HG03575 (cell line): ENCODE results near the gene METTL21C.

Experiments
- ATAC-seq: cut with Tn5 transposase; IDR thresholded peaks from one replicate; pipeline ENCODE4 v1.9.1; 2021; ENCODE audit not compliant: unreplicated experiment, insufficient number of reproducible peaks, low FRiP score; ENCODE audit errors: extremely low read depth

METTL21C gene

DNA sequence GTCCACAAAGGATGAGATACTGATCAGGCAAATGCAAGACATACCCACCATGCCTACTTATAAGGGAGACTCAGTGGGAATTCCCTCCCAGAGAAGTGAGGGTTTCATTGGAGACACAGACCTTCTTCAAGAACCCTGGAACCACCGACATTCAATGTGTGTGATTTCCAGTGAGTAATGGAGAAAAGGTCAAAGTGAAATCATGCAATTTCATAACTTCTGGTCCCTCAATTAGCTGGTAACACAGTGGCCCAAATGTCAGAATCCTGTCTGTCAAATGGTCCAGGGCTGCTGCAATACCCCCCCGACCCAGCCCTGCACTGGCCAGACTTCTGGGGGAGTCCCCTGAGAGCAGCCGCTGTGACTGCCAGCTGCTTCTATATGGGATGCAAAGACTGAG, 4.7 kb upstream of the METTL21C start:
- no peak for ATAC-seq

GRCh38 chr13:102698649-102698980, 3.8 kb upstream of the METTL21C start:
- no peak for ATAC-seq

- ATAC-seq = no peak
Observed at GRCh38 chr13:102697929-102698648, 3.2 kb upstream of the METTL21C start.

DNA sequence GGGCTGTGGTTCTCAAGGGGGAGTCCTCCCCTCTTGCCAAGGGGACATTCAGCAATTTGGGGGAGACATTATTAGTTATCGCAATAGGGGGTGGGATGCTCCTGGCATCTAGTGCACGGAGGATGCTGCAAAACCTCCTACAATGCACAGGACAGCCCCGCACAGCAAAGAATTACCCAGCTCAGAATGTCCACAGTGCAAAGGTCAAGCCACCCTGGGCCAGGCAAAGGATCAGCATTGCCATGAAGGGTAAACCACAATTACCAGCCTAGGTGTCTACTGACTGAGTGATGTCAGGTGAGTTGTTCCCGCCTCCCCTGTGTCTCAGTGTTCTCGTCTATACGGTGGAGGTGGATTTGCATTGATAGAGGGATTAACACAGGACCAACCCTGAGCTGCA, 2.4 kb upstream of the METTL21C start:
- no peak for ATAC-seq

DNA sequence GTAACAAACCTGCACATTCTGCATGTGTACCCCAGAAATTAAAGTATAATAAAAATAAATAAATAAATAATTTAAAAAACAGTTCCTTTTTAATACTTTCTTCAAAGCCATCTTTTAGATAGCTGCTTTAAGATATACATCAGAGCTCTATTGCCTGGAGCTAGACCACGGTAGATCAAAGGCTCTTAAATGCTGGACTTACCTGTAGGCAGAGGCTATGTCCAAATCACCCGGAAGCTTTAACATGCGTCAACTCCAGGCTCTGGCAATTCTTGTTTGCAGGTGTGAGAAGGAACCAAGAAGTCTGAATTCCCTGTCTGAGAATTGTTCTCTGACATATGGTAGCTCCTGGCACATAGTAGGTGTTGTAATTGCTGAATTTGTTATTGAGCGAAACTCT, 1.6 kb upstream of the METTL21C start:
- ATAC-seq = no peak

- no peak for ATAC-seq
Observed at GRCh38 chr13:102693776-102694175, 1.1 kb downstream of the METTL21C start.

DNA sequence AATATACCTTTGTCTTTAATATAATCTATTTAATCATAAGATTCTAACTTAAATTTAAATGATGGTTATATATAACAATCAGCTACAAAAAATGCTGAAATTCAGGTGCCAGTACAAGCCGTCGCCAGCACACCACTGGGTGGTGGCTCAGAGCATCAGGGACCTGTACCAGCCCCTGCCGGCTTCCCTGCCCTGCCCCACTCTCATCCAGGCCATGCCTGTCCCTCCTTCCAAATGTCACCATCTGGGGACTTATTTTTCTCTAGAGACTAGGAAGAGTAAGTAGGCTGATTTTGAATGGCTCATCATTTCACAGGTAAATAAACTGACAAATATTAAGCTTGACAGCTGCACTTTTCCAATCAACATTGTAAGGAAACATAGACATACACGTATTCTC, 1.6 kb downstream of the METTL21C start:
- ATAC-seq = no peak

DNA sequence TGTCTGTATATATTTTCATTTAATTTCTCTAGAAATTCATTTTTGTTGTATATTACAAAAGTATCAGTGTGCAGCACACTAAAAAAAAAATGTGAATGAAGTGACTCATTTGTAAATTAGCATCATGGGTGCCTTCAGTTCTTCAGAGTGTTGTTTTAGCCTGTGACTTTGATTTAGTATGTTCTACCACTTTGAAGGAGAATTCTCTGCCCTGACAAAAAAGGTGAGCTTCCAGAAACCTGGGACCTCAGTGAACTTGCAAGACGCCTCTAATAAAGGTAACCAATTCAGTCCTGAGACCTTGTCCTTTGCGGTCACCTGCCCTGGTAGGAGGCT, 2.4 kb downstream of the METTL21C start:
- ATAC-seq = no peak

DNA sequence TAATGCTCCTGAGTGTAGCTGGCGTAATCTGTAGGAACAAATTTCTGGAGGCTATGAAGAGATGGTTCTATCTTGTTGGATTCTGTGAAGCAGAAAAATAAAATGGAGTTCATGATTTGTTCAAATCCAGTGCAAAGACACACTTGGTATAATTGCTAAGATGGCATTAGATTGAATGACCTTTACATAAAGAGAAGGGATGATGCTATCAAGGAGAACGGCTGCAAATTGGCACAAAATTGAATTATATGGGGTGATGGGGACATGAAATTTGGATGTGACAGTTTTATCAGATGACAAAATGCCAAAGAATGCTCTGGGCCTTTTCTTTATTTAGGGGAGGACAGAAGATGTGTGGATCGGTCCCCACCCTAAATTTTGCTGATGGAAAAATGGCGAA, 4.0 kb downstream of the METTL21C start:
- ATAC-seq = no peak

DNA sequence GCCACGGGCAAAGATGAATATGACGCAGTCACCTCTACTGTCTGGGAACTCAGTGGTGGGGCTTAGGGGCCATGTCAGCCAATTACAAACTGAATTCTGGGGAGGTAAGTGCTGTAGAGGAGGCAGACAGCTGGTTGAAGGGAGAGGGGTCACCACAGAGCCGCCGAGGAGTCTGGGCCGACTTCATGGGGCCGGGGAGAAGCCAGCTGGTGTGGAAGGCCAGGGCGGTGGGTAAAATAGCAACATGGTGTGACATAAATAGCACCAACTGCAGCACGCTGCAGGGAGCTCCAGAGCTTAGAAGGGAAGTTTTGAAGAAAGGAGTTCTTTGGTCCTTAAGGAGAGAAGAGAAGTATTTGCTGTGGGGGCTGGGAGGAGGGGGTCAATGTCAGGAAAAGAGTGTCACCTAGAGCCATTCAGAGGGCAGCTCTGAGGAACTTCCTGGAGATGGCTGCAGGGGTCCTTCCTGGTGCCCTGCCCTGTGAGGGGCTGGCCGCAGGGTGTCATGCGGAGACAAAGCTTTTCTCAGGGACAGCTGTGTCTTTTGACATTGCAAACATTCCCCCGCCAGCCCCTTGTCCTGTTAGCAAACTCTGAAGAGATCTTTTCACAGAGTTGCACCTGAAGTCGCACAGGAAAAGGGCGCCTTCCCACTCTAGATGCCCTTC, 6.4 kb downstream of the METTL21C start:
- ATAC-seq = no peak

DNA sequence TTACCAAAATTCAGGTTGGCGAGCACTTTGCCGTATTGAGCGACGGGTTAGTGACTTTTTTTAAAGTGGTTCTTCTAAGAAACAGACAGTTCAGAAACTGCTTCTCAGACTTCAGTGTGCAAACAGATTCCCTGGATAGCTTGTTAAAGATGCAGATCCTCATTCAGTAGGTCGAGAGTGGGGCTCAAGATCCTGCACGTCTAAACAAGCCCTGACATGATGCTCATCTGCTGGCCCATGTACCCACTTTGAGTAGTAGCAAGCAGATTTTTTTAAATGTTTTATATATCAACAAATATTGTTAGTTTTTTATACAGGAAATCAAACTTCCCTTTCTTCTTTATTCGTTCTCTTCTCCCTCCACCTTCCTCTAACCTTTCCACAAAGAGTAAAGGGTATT, 7.3 kb downstream of the METTL21C start:
- no peak for ATAC-seq

- no peak for ATAC-seq
Observed at GRCh38 chr13:102686024-102686423, 8.8 kb downstream of the METTL21C start.

DNA sequence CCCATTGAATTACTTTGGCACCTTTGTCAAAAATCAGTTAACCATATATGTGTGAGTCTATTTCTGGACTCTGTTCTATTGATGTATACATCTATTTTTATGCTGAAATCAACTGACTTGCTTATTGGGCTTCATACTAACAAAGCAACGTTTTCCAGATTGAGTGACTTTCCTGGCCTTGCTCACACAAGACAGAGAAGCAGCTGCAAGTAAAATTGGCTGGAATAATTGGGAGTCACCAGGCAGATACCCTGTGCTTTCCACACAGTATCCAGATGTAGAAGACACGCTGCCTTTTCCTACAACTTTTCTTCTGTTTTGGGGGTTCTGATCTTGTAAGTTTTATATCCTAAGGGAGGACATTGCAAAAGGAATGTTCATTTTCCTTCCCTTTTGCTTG, 11.2 kb downstream of the METTL21C start:
- no peak for ATAC-seq

DNA sequence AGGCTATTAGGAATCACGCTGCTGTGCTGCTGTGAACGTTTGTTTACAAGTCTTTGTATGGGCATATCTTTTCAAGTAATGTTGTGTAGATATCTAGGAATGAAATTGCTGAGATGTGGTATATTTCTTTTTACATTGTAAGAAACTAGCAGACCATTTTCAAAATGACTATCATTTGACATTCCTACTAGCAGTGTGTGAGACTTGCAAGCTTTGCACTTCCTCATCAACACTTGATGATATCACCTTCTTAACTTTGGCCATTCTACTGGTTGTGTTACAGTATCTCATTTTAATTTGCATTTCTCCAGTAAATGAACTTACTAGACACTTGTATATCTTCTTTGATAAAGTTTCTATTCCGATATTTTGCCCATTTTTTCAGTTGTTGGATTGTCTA, 12.1 kb downstream of the METTL21C start:
- ATAC-seq = no peak

DNA sequence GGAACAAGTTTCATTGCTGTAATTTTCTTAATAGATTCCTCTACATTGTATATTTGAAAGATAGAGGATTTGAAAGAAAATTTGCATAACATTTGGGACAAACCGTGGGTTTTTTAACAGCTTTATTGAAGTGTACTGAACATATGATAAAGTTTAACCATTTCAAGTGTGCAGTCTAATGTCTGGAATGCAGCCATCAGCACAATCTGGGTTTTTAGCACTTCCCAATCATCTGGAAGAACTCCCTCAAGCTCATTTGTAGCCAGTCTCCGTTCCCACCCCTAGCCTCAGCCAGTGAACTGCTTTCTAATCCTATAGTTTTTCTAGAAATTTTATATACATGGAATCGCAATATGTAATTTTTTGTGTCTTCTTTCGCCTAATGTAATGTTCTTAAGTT, 12.6 kb downstream of the METTL21C start:
- no peak for ATAC-seq

DNA sequence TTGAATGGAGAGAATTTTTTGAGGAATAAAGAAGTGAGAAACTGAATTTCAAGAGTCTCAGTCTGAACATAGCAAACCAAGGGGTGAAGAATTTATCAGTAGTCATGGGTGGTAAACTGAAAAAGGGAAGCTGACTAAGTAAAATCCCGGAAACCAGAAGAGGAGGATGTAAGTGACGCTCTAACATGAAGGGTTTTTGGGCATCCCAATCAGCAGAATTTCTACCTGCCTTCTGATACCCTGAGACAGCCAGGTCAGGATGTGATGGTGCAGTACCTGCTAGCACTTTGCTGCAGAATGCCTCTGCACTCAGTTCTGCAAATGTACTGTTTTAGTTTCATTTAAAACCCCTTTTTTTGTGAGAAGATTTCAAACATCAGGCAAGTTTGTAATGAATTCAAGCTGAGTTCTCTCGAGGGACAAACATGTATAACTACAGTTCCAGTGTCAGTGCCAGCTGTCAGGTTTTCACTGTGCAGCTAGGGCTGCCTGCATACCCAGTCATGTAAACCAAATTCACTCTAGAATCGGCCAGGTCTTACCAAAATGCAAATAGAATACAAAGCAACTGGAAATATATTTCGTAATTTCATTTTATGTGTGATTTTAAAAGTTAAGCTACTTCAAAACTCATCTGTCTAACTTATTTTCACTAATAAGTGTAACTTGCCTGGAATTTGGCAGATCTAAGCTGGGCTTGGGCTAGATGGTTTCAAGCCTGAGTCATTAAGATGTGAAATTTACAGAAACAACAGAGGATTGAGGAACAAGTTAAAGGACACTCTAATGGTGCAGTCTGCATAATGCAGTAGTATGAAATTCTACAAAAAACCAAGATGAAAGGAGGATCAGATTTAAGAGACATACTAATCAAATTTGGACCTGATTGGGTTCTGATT, 13.8 kb downstream of the METTL21C start:
- ATAC-seq = no peak

DNA sequence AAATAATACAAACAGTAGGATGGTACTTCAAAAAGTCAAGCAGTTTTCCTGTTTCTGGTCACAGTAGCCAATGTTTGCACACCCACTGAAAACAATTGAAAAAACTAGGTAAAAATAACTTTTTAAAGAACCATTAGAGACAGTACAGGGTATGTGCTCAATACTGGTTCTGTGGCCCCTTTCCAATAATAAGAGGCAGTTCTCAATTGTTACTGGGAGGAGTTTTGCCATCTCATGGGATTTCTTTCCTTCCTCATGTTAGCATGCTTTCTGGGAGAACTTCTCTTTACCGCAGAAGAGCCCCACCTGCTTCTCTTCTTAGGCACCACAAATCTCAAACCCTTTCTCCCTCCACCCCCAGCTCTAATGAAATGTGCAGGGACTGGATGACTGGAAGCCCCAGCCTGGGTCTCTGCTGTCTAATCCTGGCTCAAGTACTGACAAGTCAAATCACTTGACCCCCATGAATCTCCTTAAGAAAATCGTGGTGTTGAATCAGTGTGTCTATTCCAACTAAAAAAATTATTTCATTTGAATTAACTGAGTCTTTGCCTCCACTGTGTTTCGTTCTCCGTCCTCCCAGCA, 14.6 kb downstream of the METTL21C start:
- no peak for ATAC-seq

GRCh38 chr13:102679449-102680132, 15.3 kb downstream of the METTL21C start:
- no peak for ATAC-seq

GRCh38 chr13:102678339-102679107, 16.3 kb downstream of the METTL21C start:
- ATAC-seq = no peak
